ENCODE results near the gene GSTT2.
"Not testable (repeated sequence)": the region's sequence is repeated elsewhere in the genome, so short reads cannot be mapped to it uniquely, and the experiment has no call there.

GSTT2 gene

DNA sequence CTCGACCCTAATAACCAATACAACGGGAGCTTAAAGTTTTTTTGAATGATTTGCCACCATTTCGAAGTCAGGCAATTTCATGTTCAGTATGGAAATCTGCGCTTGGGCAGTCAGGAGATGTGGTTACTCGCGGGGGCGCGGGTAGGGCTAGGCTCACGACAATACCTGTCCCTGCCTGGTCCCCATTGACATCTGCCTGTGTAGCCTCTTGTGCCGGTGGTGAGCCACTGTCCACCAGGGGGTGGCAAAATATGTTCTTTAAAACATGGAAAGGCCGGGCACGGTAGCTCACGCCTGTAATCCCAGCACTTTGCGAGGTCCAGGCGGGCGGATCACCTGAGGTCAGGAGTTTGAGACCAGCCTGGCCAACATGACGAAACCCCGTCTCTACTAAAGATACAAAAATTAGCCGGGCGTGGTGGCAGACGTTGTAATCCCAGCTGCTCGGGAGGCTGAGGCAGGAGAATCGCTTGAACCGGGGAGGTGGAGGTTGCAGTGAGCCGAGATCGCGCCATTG is 5.0 kb upstream of the GSTT2 start:
- not testable (repeated sequence) for H2AFZ ChIP-seq (ENCODE audit: low read length, unreplicated experiment); H3K4me3 ChIP-seq (ENCODE audit: low read depth, low read length); H3K36me3 ChIP-seq (ENCODE audit: insufficient read depth, low read length); H3K4me1 ChIP-seq (ENCODE audit: control insufficient read depth, insufficient read depth, low read length, unreplicated experiment); H3K27me3 ChIP-seq (ENCODE audit: insufficient read depth, low read length); H3K27ac ChIP-seq (ENCODE audit: low read depth, low read length); H3K79me2 ChIP-seq (ENCODE audit: control insufficient read depth, insufficient read depth, low read length, unreplicated experiment)

GRCh38 chr22:23977304-23977703 is 2.6 kb upstream of the GSTT2 start:
- not testable (repeated sequence) for H3K27me3 ChIP-seq (ENCODE audit: insufficient read depth, low read length)

GRCh38 chr22:23980567-23980966 is 633 bp downstream of the GSTT2 start:
- H3K79me2 ChIP-seq (ENCODE audit: control insufficient read depth, insufficient read depth, low read length, unreplicated experiment); H3K36me3 ChIP-seq (ENCODE audit: insufficient read depth, low read length); H3K4me3 ChIP-seq (ENCODE audit: low read depth, low read length); H3K27ac ChIP-seq (ENCODE audit: low read depth, low read length); H2AFZ ChIP-seq (ENCODE audit: low read length, unreplicated experiment); H3K27me3 ChIP-seq (ENCODE audit: insufficient read depth, low read length); H3K4me1 ChIP-seq (ENCODE audit: control insufficient read depth, insufficient read depth, low read length, unreplicated experiment): not testable (repeated sequence)

More at GRCh38 chr22:23977304-23977703, 2.6 kb upstream of the GSTT2 start:
- not testable (repeated sequence) for H2AFZ ChIP-seq (ENCODE audit: low read length, unreplicated experiment); H3K4me1 ChIP-seq (ENCODE audit: control insufficient read depth, insufficient read depth, low read length, unreplicated experiment); H3K36me3 ChIP-seq (ENCODE audit: insufficient read depth, low read length); H3K4me3 ChIP-seq (ENCODE audit: low read depth, low read length); H3K79me2 ChIP-seq (ENCODE audit: control insufficient read depth, insufficient read depth, low read length, unreplicated experiment); H3K27ac ChIP-seq (ENCODE audit: low read depth, low read length)

GRCh38 chr22:23984430-23984829 is 4.5 kb downstream of the GSTT2 start:
- Histone ChIP-seq H3K4me1 (ENCODE audit: control insufficient read depth, insufficient read depth, low read length, unreplicated experiment) (no peaks in the 10 kb centered on the region), H3K27ac (ENCODE audit: low read depth, low read length) (no peak overlapping the region), H3K4me3 (ENCODE audit: low read depth, low read length) (no peak overlapping the region), H3K36me3 (ENCODE audit: insufficient read depth, low read length) (no peaks in the 10 kb centered on the region), H3K27me3 (ENCODE audit: insufficient read depth, low read length) (no peaks in the 10 kb centered on the region), H2AFZ (ENCODE audit: low read length, unreplicated experiment) (no peak overlapping the region), H3K79me2 (ENCODE audit: control insufficient read depth, insufficient read depth, low read length, unreplicated experiment) (no peaks in the 10 kb centered on the region)

GRCh38 chr22:23986089-23986488 is 6.2 kb downstream of the GSTT2 start:
- not testable (repeated sequence) for H3K27ac ChIP-seq (ENCODE audit: low read depth, low read length); H3K4me3 ChIP-seq (ENCODE audit: low read depth, low read length); H3K36me3 ChIP-seq (ENCODE audit: insufficient read depth, low read length); H3K4me1 ChIP-seq (ENCODE audit: control insufficient read depth, insufficient read depth, low read length, unreplicated experiment); H3K27me3 ChIP-seq (ENCODE audit: insufficient read depth, low read length); H3K79me2 ChIP-seq (ENCODE audit: control insufficient read depth, insufficient read depth, low read length, unreplicated experiment); H2AFZ ChIP-seq (ENCODE audit: low read length, unreplicated experiment)

DNA sequence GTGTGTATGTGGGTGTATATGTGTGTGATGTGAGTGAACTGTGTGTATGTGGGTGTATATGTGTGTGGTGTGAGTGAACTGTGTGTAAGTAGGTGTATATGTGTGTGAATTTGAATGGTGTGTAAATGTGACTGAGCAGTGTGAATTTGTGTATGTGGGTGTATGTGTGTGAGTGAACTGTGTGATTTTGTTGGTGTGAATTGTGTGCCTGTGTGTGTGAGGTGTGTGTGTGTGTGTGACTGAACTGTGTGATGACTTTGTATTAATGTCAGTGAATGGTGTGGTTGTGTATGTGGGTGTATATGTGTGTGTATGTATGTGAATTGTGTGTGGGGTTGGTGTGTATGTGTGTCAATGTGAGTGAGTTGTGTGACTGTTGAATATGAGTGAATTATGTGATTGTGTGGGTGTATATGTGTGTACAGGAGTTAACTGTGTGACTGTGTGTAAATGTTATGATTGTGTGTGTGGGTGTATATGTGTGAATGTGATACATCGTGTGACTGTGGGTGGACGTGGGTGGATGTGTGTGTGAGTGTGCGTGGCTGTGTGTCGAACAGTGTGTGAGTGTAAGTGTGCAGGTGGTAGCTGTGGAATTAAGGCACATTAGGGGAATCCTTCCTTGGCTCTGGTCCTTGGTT is 6.7 kb downstream of the GSTT2 start:
- H2AFZ ChIP-seq (ENCODE audit: low read length, unreplicated experiment); H3K79me2 ChIP-seq (ENCODE audit: control insufficient read depth, insufficient read depth, low read length, unreplicated experiment); H3K36me3 ChIP-seq (ENCODE audit: insufficient read depth, low read length); H3K4me3 ChIP-seq (ENCODE audit: low read depth, low read length); H3K27me3 ChIP-seq (ENCODE audit: insufficient read depth, low read length); H3K4me1 ChIP-seq (ENCODE audit: control insufficient read depth, insufficient read depth, low read length, unreplicated experiment); H3K27ac ChIP-seq (ENCODE audit: low read depth, low read length): not testable (repeated sequence)

DNA sequence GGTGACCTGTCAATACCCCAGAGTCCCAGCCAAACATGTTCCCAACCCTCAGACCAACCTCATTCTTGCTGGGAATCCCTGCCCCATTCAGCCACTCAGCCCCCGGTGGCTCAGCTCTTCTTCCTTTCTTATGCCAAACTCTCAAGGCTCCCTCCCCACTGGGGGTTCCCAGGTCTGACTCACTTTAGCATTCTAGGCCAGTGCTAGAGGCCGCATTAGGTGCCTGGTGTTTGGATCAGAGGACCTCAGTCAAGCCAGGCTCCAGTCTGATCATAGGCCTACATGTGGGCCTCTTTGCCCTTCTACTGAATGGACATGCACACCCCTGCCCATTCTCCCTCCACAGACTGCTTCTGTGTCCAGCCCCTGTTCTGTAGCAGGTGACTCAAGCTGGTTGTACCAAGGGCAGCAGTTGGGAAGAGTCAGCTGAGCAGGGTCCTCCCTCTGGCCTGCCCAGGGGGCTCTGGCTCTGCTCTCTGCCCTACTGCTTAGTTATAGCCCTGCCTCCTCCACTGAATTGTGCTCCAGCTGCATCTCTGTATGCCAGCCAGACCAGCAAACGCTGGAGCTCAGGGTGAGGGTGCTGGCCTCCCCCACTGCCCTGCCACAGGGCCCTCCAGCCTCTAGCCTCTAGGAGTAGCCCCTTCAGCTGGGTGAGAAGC is 9.8 kb downstream of the GSTT2 start:
- H3K27ac ChIP-seq (ENCODE audit: low read depth, low read length); H3K4me3 ChIP-seq (ENCODE audit: low read depth, low read length); H3K79me2 ChIP-seq (ENCODE audit: control insufficient read depth, insufficient read depth, low read length, unreplicated experiment); H2AFZ ChIP-seq (ENCODE audit: low read length, unreplicated experiment); H3K4me1 ChIP-seq (ENCODE audit: control insufficient read depth, insufficient read depth, low read length, unreplicated experiment); H3K27me3 ChIP-seq (ENCODE audit: insufficient read depth, low read length); H3K36me3 ChIP-seq (ENCODE audit: insufficient read depth, low read length): not testable (repeated sequence)

DNA sequence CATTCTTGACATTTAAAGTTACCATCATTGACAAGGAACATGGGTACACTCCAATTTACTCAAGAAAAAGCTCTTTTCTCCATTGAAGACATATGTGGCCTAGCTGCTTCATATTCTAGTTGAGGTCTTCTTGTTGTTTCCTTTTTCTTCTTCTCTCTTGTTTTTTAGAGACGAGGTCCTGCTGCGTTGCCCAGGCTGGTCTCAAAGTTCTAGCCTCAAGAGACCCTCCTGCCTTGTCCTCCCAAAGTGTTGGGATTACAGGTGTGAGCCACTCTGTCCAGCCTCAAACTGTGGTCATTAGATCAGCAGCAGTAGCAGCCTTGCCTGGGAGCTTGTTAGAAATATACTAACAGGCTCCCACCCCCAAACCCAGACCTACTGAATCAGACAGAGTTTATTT is 13.1 kb downstream of the GSTT2 start:
- not testable (repeated sequence) for H2AFZ ChIP-seq (ENCODE audit: low read length, unreplicated experiment); H3K27ac ChIP-seq (ENCODE audit: low read depth, low read length); H3K27me3 ChIP-seq (ENCODE audit: insufficient read depth, low read length); H3K79me2 ChIP-seq (ENCODE audit: control insufficient read depth, insufficient read depth, low read length, unreplicated experiment); H3K4me3 ChIP-seq (ENCODE audit: low read depth, low read length); H3K36me3 ChIP-seq (ENCODE audit: insufficient read depth, low read length); H3K4me1 ChIP-seq (ENCODE audit: control insufficient read depth, insufficient read depth, low read length, unreplicated experiment)

GRCh38 chr22:23993581-23994177 is 13.7 kb downstream of the GSTT2 start:
- not testable (repeated sequence) for H3K27ac ChIP-seq (ENCODE audit: low read depth, low read length); H2AFZ ChIP-seq (ENCODE audit: low read length, unreplicated experiment); H3K4me1 ChIP-seq (ENCODE audit: control insufficient read depth, insufficient read depth, low read length, unreplicated experiment); H3K4me3 ChIP-seq (ENCODE audit: low read depth, low read length); H3K79me2 ChIP-seq (ENCODE audit: control insufficient read depth, insufficient read depth, low read length, unreplicated experiment); H3K27me3 ChIP-seq (ENCODE audit: insufficient read depth, low read length); H3K36me3 ChIP-seq (ENCODE audit: insufficient read depth, low read length)

- Histone ChIP-seq H3K36me3 (ENCODE audit: insufficient read depth, low read length) (no peaks in the 10 kb centered on the region), H3K27me3 (ENCODE audit: insufficient read depth, low read length) (no peaks in the 10 kb centered on the region), H3K27ac (ENCODE audit: low read depth, low read length) (no peak overlapping the region), H3K4me1 (ENCODE audit: control insufficient read depth, insufficient read depth, low read length, unreplicated experiment) (no peaks in the 10 kb centered on the region), H2AFZ (ENCODE audit: low read length, unreplicated experiment) (no peak overlapping the region), H3K4me3 (ENCODE audit: low read depth, low read length) (no peak overlapping the region), H3K79me2 (ENCODE audit: control insufficient read depth, insufficient read depth, low read length, unreplicated experiment) (no peaks in the 10 kb centered on the region)
Measured at GRCh38 chr22:23997092-23997491, 17.2 kb downstream of the GSTT2 start.

- H3K36me3 ChIP-seq (ENCODE audit: insufficient read depth, low read length); H3K4me3 ChIP-seq (ENCODE audit: low read depth, low read length); H3K27me3 ChIP-seq (ENCODE audit: insufficient read depth, low read length); H3K4me1 ChIP-seq (ENCODE audit: control insufficient read depth, insufficient read depth, low read length, unreplicated experiment); H3K79me2 ChIP-seq (ENCODE audit: control insufficient read depth, insufficient read depth, low read length, unreplicated experiment); H3K27ac ChIP-seq (ENCODE audit: low read depth, low read length); H2AFZ ChIP-seq (ENCODE audit: low read length, unreplicated experiment): not testable (repeated sequence)
Measured at GRCh38 chr22:23999779-24000178, 19.8 kb downstream of the GSTT2 start.
